ENCODE results near the gene STAT4.

STAT4 gene

DNA sequence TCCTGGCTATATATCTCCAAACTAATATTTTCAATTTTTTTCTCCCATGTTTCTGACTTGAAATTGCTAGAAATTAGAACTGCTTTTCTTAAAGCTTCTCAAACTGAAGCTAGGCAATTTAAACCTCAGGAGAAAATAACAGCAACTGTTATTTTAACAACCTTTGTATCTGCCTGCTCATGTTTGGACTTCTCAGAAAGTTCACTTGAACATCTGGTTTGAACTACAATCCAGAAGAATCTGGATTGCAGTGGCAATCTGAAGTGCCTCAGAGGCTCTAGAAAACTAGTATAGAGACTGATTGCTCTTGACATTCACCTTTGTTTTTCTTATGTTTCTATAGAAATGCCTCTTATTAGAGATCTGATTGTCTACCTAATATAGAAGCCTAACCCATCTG is 64.1 kb downstream of the STAT4 start:
- TF ChIP-seq, protein P1, sequence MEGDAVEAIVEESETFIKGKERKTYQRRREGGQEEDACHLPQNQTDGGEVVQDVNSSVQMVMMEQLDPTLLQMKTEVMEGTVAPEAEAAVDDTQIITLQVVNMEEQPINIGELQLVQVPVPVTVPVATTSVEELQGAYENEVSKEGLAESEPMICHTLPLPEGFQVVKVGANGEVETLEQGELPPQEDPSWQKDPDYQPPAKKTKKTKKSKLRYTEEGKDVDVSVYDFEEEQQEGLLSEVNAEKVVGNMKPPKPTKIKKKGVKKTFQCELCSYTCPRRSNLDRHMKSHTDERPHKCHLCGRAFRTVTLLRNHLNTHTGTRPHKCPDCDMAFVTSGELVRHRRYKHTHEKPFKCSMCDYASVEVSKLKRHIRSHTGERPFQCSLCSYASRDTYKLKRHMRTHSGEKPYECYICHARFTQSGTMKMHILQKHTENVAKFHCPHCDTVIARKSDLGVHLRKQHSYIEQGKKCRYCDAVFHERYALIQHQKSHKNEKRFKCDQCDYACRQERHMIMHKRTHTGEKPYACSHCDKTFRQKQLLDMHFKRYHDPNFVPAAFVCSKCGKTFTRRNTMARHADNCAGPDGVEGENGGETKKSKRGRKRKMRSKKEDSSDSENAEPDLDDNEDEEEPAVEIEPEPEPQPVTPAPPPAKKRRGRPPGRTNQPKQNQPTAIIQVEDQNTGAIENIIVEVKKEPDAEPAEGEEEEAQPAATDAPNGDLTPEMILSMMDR (IDR thresholded peaks at IDR 0.05; ENCODE audit: low read depth, low read length), result no peak
- DNase-seq (ENCODE audit: low read depth, low spot score), result no peak
- in situ Hi-C loops (cut with HindIII; ENCODE audit: low sequenced_read_pairs), result no loop called here
- H3K4me3 ChIP-seq (ENCODE audit: low read depth, low read length), result no peak overlapping the region

DNA sequence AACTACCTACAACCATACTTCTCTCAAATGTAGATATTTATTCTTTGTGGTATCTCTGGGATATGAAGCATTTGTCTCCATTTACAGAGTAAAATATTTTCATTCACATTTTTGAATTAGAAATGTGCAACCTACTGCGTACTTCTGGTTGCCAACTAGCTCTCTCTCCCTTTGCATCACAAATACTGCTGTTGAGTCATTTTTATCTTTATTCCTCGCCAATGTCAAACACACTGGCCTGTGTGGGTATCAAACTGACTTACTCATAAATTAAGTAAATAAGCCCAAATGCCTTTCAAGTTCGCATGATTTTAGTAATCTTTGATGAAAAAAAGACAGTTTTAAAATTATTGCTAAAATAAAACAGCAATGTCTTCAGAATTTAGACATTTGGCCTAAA is 67.3 kb downstream of the STAT4 start:
- no peak overlapping the region for H3K4me3 ChIP-seq (ENCODE audit: low read depth, low read length)
- TF ChIP-seq, protein P1 (IDR thresholded peaks at IDR 0.05; ENCODE audit: low read depth, low read length), result no peak
- in situ Hi-C loops (cut with HindIII; ENCODE audit: low sequenced_read_pairs), result no loop called here
- no peak for DNase-seq (ENCODE audit: low read depth, low spot score)

DNA sequence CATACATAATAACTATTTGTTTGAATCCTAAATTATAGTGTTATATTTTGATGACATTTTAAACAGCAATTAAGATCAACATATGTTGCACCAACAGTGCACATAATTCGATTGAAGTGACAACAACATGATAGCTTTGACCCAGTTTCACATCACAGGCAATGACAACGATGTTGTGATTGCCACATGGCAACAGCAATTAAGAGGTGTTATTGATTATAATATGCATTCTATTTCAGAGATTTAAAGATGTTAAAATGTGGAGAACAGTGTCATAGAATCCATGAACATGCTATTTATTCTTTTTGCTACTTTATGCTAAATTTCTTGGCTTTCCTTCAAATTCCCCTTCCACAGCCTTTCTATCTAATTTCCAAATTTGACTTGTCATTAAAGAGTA is 68.5 kb downstream of the STAT4 start:
- no peak for DNase-seq (ENCODE audit: low read depth, low spot score)
- TF ChIP-seq, protein P1 (IDR thresholded peaks at IDR 0.05; ENCODE audit: low read depth, low read length), result no peak

DNA sequence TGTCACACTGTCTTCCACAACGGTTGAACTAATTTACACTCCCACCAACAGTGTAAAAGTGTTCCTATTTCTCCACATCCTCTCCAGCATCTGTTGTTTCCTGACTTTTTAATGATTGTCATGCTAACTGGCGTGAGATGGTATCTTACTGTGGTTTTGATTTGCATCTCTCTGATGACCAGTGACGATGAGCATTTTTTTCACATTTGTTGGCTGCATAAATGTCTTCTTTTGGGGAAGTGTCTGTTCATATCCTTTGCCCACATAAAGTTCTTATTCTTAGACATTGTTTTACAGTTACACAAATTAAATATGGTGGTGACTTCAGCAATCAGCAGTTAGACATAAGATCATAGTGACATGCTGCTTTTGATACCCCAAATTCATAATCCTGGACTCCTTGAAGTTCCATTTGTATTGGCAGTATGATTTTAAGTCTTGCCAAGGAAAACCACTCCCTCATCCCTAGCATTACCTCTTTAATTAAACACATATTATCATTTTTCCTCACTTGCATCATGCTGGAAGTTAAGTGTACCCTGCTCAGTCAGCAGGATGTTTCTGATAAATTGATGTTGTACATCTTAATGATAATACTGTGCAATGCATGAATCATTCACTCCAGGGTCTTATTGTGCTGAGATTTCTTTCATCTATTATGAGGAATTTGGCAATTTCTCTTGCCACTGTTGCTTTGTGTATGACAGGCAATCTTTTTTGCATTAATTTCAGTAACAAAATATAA is 69.2 kb downstream of the STAT4 start:
- DNase-seq (ENCODE audit: low read depth, low spot score), result no peak
- H3K4me3 ChIP-seq (ENCODE audit: low read depth, low read length), result no peak overlapping the region
- TF ChIP-seq, protein P1 (IDR thresholded peaks at IDR 0.05; ENCODE audit: low read depth, low read length), result no peak
- in situ Hi-C loops (cut with HindIII; ENCODE audit: low sequenced_read_pairs), result no loop called here

More for the DNA sequence above, 68.5 kb downstream of the STAT4 start:
- H3K4me3 ChIP-seq (ENCODE audit: low read depth, low read length), result no peak overlapping the region
- in situ Hi-C loops (cut with HindIII; ENCODE audit: low sequenced_read_pairs), result no loop called here

DNA sequence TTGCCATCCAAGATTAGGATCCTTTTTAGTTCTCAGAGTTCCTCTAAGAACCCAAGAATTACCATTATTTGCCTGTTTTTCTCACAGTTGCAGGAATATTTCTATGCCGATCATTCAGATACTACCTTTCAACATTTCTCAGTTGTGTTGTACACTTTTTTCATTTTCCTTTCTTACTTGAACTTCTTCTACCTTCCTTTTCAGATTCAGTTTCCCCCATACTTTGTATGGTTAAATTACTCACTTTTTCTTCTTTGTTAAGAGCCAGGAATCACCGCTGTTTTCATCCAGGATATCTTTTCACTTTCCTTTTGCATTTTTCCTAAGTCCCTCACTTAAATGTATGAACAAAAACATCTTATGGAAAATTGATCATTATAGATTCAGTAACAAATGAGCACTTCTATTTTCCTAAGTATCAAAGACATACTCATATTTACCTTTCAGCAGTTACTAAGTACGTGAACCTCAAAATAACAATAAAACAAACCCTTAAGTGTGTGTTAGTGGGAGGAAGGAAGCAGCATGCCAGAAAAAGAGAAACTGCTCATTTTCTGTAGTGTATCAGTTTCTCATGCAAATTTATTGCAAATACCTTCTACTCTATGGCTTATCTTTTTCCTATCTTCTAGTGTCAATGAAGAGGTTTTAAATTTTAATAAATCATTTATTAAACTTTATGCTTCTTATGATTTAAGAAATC is 72.5 kb downstream of the STAT4 start:
- no peak for DNase-seq (ENCODE audit: low read depth, low spot score)
- TF ChIP-seq, protein P1 (IDR thresholded peaks at IDR 0.05; ENCODE audit: low read depth, low read length), result no peak
- in situ Hi-C loops (cut with HindIII; ENCODE audit: low sequenced_read_pairs), result no loop called here
- H3K4me3 ChIP-seq (ENCODE audit: low read depth, low read length), result no peak overlapping the region

DNA sequence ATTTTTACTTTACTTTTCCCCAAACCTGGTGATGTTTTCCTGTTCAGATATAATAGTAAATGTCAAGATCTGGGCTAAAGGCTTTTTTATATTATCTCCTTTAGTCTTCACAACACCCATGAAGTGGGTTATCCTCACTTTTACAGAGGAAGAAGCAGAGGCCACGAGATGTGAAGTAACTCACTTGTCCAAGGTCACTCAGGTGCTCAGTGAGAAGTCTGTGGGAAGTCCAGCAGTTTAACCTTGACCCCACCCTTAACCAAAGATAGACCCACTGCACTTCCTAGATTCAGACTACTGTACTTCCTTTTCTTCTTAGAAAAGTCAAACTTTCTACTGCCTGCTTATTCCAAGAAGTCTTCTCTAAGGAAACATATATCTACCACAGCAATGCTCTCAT is 80.5 kb downstream of the STAT4 start:
- TF ChIP-seq, protein P1 (IDR thresholded peaks at IDR 0.05; ENCODE audit: low read depth, low read length), result no peak
- no peak for DNase-seq (ENCODE audit: low read depth, low spot score)
- H3K4me3 ChIP-seq (ENCODE audit: low read depth, low read length), result no peak overlapping the region
- in situ Hi-C loops (cut with HindIII; ENCODE audit: low sequenced_read_pairs), result no loop called here

Data from astrocyte of the spinal cord (primary cell).